SU-DHL-6 (cell line): ENCODE data around the gene OMP.

Experiments
- CTCF ChIP-seq: fragments of 200-600 bp; sonication (generic); IDR thresholded peaks from one replicate; pipeline ENCODE4 v1.5.1; 2017; ENCODE audit warnings: antibody characterized with exemption, mild to moderate bottlenecking, low read length, moderate library complexity; ENCODE audit not compliant: insufficient read depth, poor library complexity, severe bottlenecking
- EZH2phosphoT487 ChIP-seq: fragments of 200-600 bp; sonication (generic), shearing (Covaris generic); conservative IDR thresholded peaks from 2 replicates; pipeline ENCODE4 v1.6.1; 2018; ENCODE audit warnings: mild to moderate bottlenecking, antibody characterized with exemption, low read length, moderate library complexity, mixed read lengths

- TF ChIP-seq CTCF (no peak), EZH2phosphoT487 (no peak)
Observed at GRCh38 chr11:77149716-77150392, 47.2 kb downstream of the OMP start.
